Heart right ventricle (tissue), 16 donors: ENCODE results near the gene ONECUT3. TPM values are rescaled to one million over a fixed set of nuclear protein-coding genes. Genes with fewer than 3 reads are reported as not detected.

ENCODE experiments used
- ATAC-seq, 8 donors: fragments of 200-7000 bp; cut with Tn5 transposase; one replicate each; pipeline ENCODE4 v1.9.1; 2020; ENCODE audit warnings: mild to moderate bottlenecking in 8 of 8, moderate library complexity in 8 of 8, moderate number of reproducible peaks in 1 of 8
- DNase-seq, 2 donors: peaks; one replicate each; pipeline ENCODE4 v3.0.0-alpha.2; 2020
- H3K27ac ChIP-seq, 10 donors: fragments of 200-600 bp; sonication (generic) in 2 of 10; one replicate each; pipeline versions ENCODE4 v1.5.0 to v1.8.0; 2020 to 2022; ENCODE audit warnings: mild to moderate bottlenecking in 3 of 10
- H3K27me3 ChIP-seq, 7 donors: fragments of 200-600 bp; one replicate each; pipeline ENCODE4 v1.8.0; 2021 to 2022; ENCODE audit warnings: mild to moderate bottlenecking in 2 of 7
- H3K36me3 ChIP-seq, 9 donors: fragments of 200-600 bp; sonication (generic) in 1 of 9; one replicate each; pipeline versions ENCODE4 v1.5.0 to v1.8.0; 2020 to 2022; ENCODE audit warnings: mild to moderate bottlenecking in 2 of 9
- H3K4me1 ChIP-seq, 9 donors: fragments of 200-600 bp; sonication (generic) in 1 of 9; one replicate each; pipeline versions ENCODE4 v1.5.0 to v1.8.0; 2020 to 2022; ENCODE audit warnings: mild to moderate bottlenecking in 4 of 9
- H3K4me3 ChIP-seq, 10 donors: fragments of 200-600 bp; sonication (generic) in 2 of 10; one replicate each; pipeline versions ENCODE4 v1.5.0 to v1.8.0; 2020 to 2022; ENCODE audit warnings: mild to moderate bottlenecking in 7 of 10, moderate library complexity in 2 of 10
- H3K9me3 ChIP-seq, 11 donors: fragments of 200-600 bp in 10 of 11; sonication (generic) in 2 of 11; one replicate each; pipeline versions ENCODE4 v1.5.0 to v1.8.0; 2013 to 2022; ENCODE audit warnings: mild to moderate bottlenecking in 2 of 11, control low read depth in 1 of 11, moderate library complexity in 1 of 11
- CTCF ChIP-seq, 9 donors: fragments of 200-600 bp; sonication (generic) in 2 of 9; IDR thresholded peaks; one replicate each; pipeline versions ENCODE4 v1.5.0 to v1.8.0; 2021 to 2022; ENCODE audit warnings: antibody characterized with exemption in 9 of 9, mild to moderate bottlenecking in 5 of 9, moderate library complexity in 1 of 9
- WGBS, 2 donors: extraction: QIAGEN DNeasy Blood & Tissue Kit; methylation state at CpG; one replicate each; pipeline ENCODE4 v1.1.7; 2013; ENCODE audit warnings: inconsistent platforms in 1 of 2; 5-methylcytosine and 5-hydroxymethylcytosine counted together
- intact Hi-C, 10 donors: fragments of 100-400 bp; cut with DNase I; formaldehyde crosslinking; loops; one replicate each; pipeline versions ENCODE4 v1.11.1 to v1.14.2; 2022
- polyA plus RNA-seq, 2 donors: library from polyadenylated mRNA; stranded (reverse); fragments of 200-250 nt; gene quantifications; one replicate each; pipeline ENCODE4 v1.2.3, GENCODE V29; 2013
- total RNA-seq, 10 donors: library from RNA; stranded (reverse); fragmentation: NEBNext Ultra II Directional in 3 of 10; extraction: Animal tissue kit (Norgen Biotek cat#: 25700) in 3 of 10; gene quantifications; one replicate each; pipeline versions ENCODE4 v1.2.1 to v1.2.4, GENCODE V29; 2021 to 2023
- donor health status: Arrhythmogenic right ventricular cardiomyopathy.
- donor health status: ischemic (EF 13 %, LVEDD 7.1; RV severe dilation, severe dysfunction).
- donor health status: healthy with polysubstance abuse.
- donor health status: DM: no; HTN: yes; CAD: no.
- donor health status: DM: no; HTN: no; CAD: no.
- donor health status: ischemic (EF 25% LVEDD 6.9; RV normal size, moderate dysfunction).
- donor health status: ischemic (EF 25% LVEDD 5.7; RV mildly dilated, moderate dysfunction).
- donor health status: healthy.
- donor health status: DM: yes; HTN: yes; CAD: no.
- donor health status: Ischemic cardiomyopathy.
- donor health status: ischemic (EF 35%, LVEDD 5.7; RV mildly dilated, moderate dysfunction).
- donor health status: nonischemic (EF 11% LVEDD 7.7; RV severe dilation, severe dysfunction).
- donor health status: DM: yes; HTN: yes; CAD: no.
- donor health status: PGD.
- donor health status: ischemic (EF 29% LVEDD 5.4; RV normal size, mild dysfunction).
- donor health status: nonischemic (EF 23%, LVEDD 6.1; RV moderate dilation, normal function).

Gene ONECUT3
- total and polyA plus RNA-seq, 12 donors: not detected

GRCh38 chr19:1762243-1763117, 9.2 kb downstream of the ONECUT3 start:
- Histone ChIP-seq H3K27ac (no peak overlapping the region), H3K36me3 (no peaks in the 10 kb centered on the region), H3K4me3 (no peak overlapping the region), H3K4me1 (peaks cover 0 to 12% (median 5%) of the 10 kb centered on the region in 9 donors), H3K27me3 (peaks cover 45 to 100% (median 100%) of the 10 kb centered on the region in 7 donors), H3K9me3 (no peaks in the 10 kb centered on the region)
- intact Hi-C loops: loop anchor here in 4 of 10 donors (10.0 kb wide), 3 partner anchors 88 to 218 kb away; partner anchors contain the start of gene UQCR11 (in 1 of the 4)
- TF ChIP-seq CTCF (IDR thresholded peaks at IDR 0.05): no peak
- WGBS, 2 donors: 2 to 3% methylated on average over 54 to 56 of the region's 56 CpGs
- DNase-seq (no peak), ATAC-seq (no peak)

- no peak for TF ChIP-seq CTCF (IDR thresholded peaks at IDR 0.05)
- peaks cover 0 to 6% (median 0%) of the 10 kb centered on the region in 9 donors for H3K4me1 ChIP-seq
- H3K27me3 ChIP-seq: peaks cover 36 to 100% (median 100%) of the 10 kb centered on the region in 7 donors
- no peak overlapping the region for H3K27ac ChIP-seq
- ATAC-seq (no peak), DNase-seq (no peak)
- H3K9me3 ChIP-seq: no peaks in the 10 kb centered on the region
- intact Hi-C loops: loop anchor here in 4 of 10 donors (10.0 kb wide), 3 partner anchors 89 to 219 kb away; partner anchors contain the start of gene UQCR11 (in 1 of the 4)
- no peak overlapping the region for H3K4me3 ChIP-seq
- 7 to 8% methylated on average over 39 of the region's 39 CpGs for WGBS, 2 donors
- H3K36me3 ChIP-seq: no peaks in the 10 kb centered on the region
Measured at GRCh38 chr19:1763648-1764639, 10.6 kb downstream of the ONECUT3 start.

- Histone ChIP-seq H3K4me3 (no peak overlapping the region), H3K27ac (no peak overlapping the region), H3K27me3 (peaks cover 28 to 100% (median 100%) of the 10 kb centered on the region in 7 donors), H3K4me1 (peaks cover 0 to 6% (median 0%) of the 10 kb centered on the region in 9 donors), H3K9me3 (no peaks in the 10 kb centered on the region), H3K36me3 (no peaks in the 10 kb centered on the region)
- no peak for TF ChIP-seq CTCF (IDR thresholded peaks at IDR 0.05)
- 6 to 8% methylated on average over 15 of the region's 15 CpGs for WGBS, 2 donors
- intact Hi-C loops: loop anchor here in 6 of 10 donors (5.0 to 10.0 kb wide), 5 partner anchors 90 to 220 kb away; partner anchors contain the start of gene UQCR11 (in 1 of the 6)
- DNase-seq (no peak), ATAC-seq (no peak)
Measured at GRCh38 chr19:1764729-1765128, 11.4 kb downstream of the ONECUT3 start.
